GM12891 (cell line): ENCODE data around the gene NLK.

Source experiments
- PAX5 ChIP-seq: IDR thresholded peaks from 2 replicates; pipeline ENCODE4 v1.6.1; 2011; ENCODE audit warnings: low read length, moderate library complexity, mild to moderate bottlenecking; ENCODE audit not compliant: insufficient read depth, severe bottlenecking
- POLR2AphosphoS5 ChIP-seq: IDR thresholded peaks from 2 replicates; pipeline ENCODE4 v1.6.1; 2011; ENCODE audit warnings: low read depth, low read length, control low read depth
- TAF1 ChIP-seq: IDR thresholded peaks from 2 replicates; pipeline ENCODE4 v1.6.1; 2011; ENCODE audit warnings: low read depth, low read length, control low read depth

DNA sequence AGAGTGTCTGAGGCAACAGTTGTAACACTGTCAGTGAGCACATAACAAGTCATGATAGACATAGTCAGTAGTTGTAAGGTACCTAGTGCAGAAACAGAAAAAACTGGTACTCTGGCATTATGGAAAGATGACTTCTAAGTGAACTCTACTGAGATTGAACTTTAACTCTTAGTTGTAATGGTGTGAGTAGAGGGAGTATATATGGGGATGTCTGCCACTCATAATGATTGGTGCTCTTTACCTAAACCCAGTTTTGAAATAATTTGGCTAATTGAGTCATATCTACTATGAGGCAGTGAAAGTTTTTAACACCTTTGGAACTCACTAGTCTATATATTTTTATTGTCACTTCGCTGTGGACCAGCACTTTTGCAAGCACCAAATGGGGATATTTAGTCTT is 6.6 kb downstream of the NLK start:
- TF ChIP-seq PAX5, result no peak
- no peak for TF ChIP-seq TAF1
- TF ChIP-seq POLR2AphosphoS5, result no peak
